GM12892 (cell line): ENCODE results near the gene BAX.

Source experiments
- POLR2A ChIP-seq: IDR thresholded peaks from 2 replicates; pipeline ENCODE4 v1.6.1; 2011; ENCODE audit warnings: low read depth, low read length, control low read depth
- POLR2AphosphoS5 ChIP-seq: IDR thresholded peaks from 2 replicates; pipeline ENCODE4 v1.6.1; 2011; ENCODE audit warnings: low read depth, low read length, control low read depth
- TAF1 ChIP-seq: IDR thresholded peaks from 2 replicates; pipeline ENCODE4 v1.6.1; 2011; ENCODE audit warnings: low read depth, mild to moderate bottlenecking, control low read depth, low read length, borderline replicate concordance

- TF ChIP-seq POLR2A (no peak), POLR2AphosphoS5 (no peak), TAF1 (no peak)
Measured at GRCh38 chr19:48988860-48989259, 34.2 kb downstream of the BAX start.
